SU-DHL-6 (cell line): ENCODE data around the gene LBX1.

Source experiments
- EZH2phosphoT487 ChIP-seq: fragments of 200-600 bp; sonication (generic), shearing (Covaris generic); conservative IDR thresholded peaks from 2 replicates; pipeline ENCODE4 v1.6.1; 2018; ENCODE audit warnings: mild to moderate bottlenecking, antibody characterized with exemption, low read length, moderate library complexity, mixed read lengths
- TF ChIP-seq, protein P1 (sequence below): fragments of 200-600 bp; sonication (generic); IDR thresholded peaks from one replicate; pipeline ENCODE4 v1.5.1; 2017; ENCODE audit warnings: antibody characterized with exemption, mild to moderate bottlenecking, low read length, moderate library complexity; ENCODE audit not compliant: insufficient read depth, poor library complexity, severe bottlenecking

DNA sequence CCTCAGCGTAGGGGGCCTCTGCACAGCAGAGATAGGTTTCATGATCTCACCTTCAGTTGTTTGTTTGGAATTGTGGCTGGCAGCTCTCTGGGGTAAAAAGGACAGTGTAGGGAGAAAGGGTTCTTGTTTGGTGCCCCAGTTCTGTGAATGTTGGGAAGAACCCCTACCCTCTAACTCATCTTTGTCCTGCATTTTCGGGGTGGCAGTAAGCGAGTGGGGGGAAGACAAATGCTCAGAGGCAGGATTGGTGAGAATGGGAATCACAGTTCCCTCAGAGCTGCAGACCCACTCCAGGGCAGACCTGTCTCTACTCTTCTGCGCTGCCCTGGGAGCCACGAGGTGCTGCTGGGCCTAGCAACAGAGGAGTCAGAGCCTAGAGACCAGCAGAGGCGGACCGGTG, 1.8 kb upstream of the LBX1 start:
- TF ChIP-seq, protein P1, sequence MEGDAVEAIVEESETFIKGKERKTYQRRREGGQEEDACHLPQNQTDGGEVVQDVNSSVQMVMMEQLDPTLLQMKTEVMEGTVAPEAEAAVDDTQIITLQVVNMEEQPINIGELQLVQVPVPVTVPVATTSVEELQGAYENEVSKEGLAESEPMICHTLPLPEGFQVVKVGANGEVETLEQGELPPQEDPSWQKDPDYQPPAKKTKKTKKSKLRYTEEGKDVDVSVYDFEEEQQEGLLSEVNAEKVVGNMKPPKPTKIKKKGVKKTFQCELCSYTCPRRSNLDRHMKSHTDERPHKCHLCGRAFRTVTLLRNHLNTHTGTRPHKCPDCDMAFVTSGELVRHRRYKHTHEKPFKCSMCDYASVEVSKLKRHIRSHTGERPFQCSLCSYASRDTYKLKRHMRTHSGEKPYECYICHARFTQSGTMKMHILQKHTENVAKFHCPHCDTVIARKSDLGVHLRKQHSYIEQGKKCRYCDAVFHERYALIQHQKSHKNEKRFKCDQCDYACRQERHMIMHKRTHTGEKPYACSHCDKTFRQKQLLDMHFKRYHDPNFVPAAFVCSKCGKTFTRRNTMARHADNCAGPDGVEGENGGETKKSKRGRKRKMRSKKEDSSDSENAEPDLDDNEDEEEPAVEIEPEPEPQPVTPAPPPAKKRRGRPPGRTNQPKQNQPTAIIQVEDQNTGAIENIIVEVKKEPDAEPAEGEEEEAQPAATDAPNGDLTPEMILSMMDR: no peak
- TF ChIP-seq EZH2phosphoT487: no peak
